ENCODE results near the gene KMT2C. TPM values are rescaled to one million over a fixed set of nuclear protein-coding genes. Genes with fewer than 3 reads are reported as not detected.
A peak's percentile ranks its signal among the peaks of the same experiment; 100 is the strongest.
"Not testable (repeated sequence)": the region's sequence is repeated elsewhere in the genome, so short reads cannot be mapped to it uniquely, and the experiment has no call there.

The KMT2C gene
- total RNA-seq, 3 donors from 2014 or later = 79.6 to 121 (median 102) TPM

GRCh38 chr7:152464312-152465118 is 28.7 kb upstream of the KMT2C start:
- Histone ChIP-seq H3K4me1 (ENCODE audit: low read depth) (peaks cover 12% of the 10 kb centered on the region), H3K9me3 (no peaks in the 10 kb centered on the region), H3K36me3 (ENCODE audit: low read depth) (no peaks in the 10 kb centered on the region), H3K4me3 (peak overlapping the region; percentile 96)
- intact Hi-C loops (cut with DNase I, micrococcal nuclease) = no loop called here
- DNase-seq (peak; percentile 70 to 88 (median 86)), ATAC-seq (peak; percentile 65)
- TF ChIP-seq CTCF (IDR thresholded peaks at IDR 0.05) = no peak

GRCh38 chr7:152463709-152464311 is 28.0 kb upstream of the KMT2C start:
- intact Hi-C loops (cut with DNase I, micrococcal nuclease) = no loop called here
- Histone ChIP-seq H3K4me3 (peak overlapping the region; percentile 96), H3K9me3 (no peaks in the 10 kb centered on the region), H3K4me1 (ENCODE audit: low read depth) (peaks cover 12% of the 10 kb centered on the region), H3K36me3 (ENCODE audit: low read depth) (no peaks in the 10 kb centered on the region)
- peak; percentile 94 for ATAC-seq
- TF ChIP-seq CTCF (IDR thresholded peaks at IDR 0.05) = no peak
- DNase-seq = peak; percentile 100

GRCh38 chr7:152462995-152463708 is 27.3 kb upstream of the KMT2C start:
- no peak for TF ChIP-seq CTCF (IDR thresholded peaks at IDR 0.05)
- H3K4me1 ChIP-seq (ENCODE audit: low read depth) = peaks cover 12% of the 10 kb centered on the region
- intact Hi-C loops (cut with DNase I, micrococcal nuclease) = no loop called here
- DNase-seq (peak in 1 of 3 donors; percentile 50), ATAC-seq (peak; percentile 3)
- H3K4me3 ChIP-seq = peak overlapping the region; percentile 32
- no peaks in the 10 kb centered on the region for H3K36me3 ChIP-seq (ENCODE audit: low read depth)
- H3K9me3 ChIP-seq = no peaks in the 10 kb centered on the region

GRCh38 chr7:152459724-152460251 is 24.0 kb upstream of the KMT2C start:
- no peak for TF ChIP-seq CTCF (IDR thresholded peaks at IDR 0.05)
- Histone ChIP-seq H3K36me3 (ENCODE audit: low read depth) (no peaks in the 10 kb centered on the region), H3K4me3 (no peak overlapping the region), H3K4me1 (ENCODE audit: low read depth) (peaks cover 4% of the 10 kb centered on the region), H3K9me3 (no peaks in the 10 kb centered on the region)
- peak in 2 of 3 donors; percentile 22 to 60 for DNase-seq
- ATAC-seq = no peak
- intact Hi-C loops (cut with DNase I, micrococcal nuclease) = no loop called here

GRCh38 chr7:152451356-152451755 is 15.6 kb upstream of the KMT2C start:
- ATAC-seq (no peak), DNase-seq (no peak)
- no peaks in the 10 kb centered on the region for H3K36me3 ChIP-seq (ENCODE audit: low read depth)
- no peak overlapping the region for H3K4me3 ChIP-seq
- intact Hi-C loops (cut with DNase I, micrococcal nuclease) = no loop called here
- no peaks in the 10 kb centered on the region for H3K9me3 ChIP-seq
- no peak for TF ChIP-seq CTCF (IDR thresholded peaks at IDR 0.05)
- no peaks in the 10 kb centered on the region for H3K4me1 ChIP-seq (ENCODE audit: low read depth)

- H3K4me1 ChIP-seq (ENCODE audit: low read depth); ATAC-seq; H3K36me3 ChIP-seq (ENCODE audit: low read depth); DNase-seq; H3K4me3 ChIP-seq; intact Hi-C loops (cut with DNase I, micrococcal nuclease); H3K9me3 ChIP-seq: not testable (repeated sequence)
Measured at GRCh38 chr7:152445386-152446008, 9.7 kb upstream of the KMT2C start.

All from mucosa of descending colon (tissue), 3 donors.